Panc1 (cell line): ENCODE data around the gene EFCAB8. TPM values are rescaled to one million over a fixed set of nuclear protein-coding genes. Genes with fewer than 3 reads are reported as not detected.

Experiments
- ATAC-seq: fragments of 200-7000 bp; cut with Tn5 transposase; 2 replicates; pipeline ENCODE4 v1.9.1; 2020; ENCODE audit warnings: mild to moderate bottlenecking, moderate library complexity
- BruUV-seq: library from RNA; stranded (reverse); fragments of 400-500 nt; replicated peaks from 2 replicates; lab custom pipeline; 2021; lab: Mats Ljungman, UMichigan
- CTCF ChIA-PET: fragments of 300-600 bp; sonication (Branson Sonifier 250); formaldehyde crosslinking; loops from one replicate; lab custom pipeline; 2022; ENCODE audit warnings: antibody characterized with exemption; lab: Charles Lee
- POLR2A ChIA-PET: fragments of 300-600 bp; sonication (Branson Sonifier 250); formaldehyde crosslinking; loops from one replicate; lab custom pipeline; 2022; ENCODE audit warnings: antibody characterized with exemption; lab: Charles Lee
- DNase-seq: peaks from one replicate; pipeline ENCODE4 v3.0.0-alpha.2; 2010; ENCODE audit warnings: low read depth, low spot score
- H3K27ac ChIP-seq: 2 replicates; pipeline ENCODE4 v1.5.1; 2011; ENCODE audit warnings: mild to moderate bottlenecking, low read length, inconsistent platforms
- H3K27me3 ChIP-seq: fragments of 200-500 bp; sonication (Bioruptor generic); 2 replicates; pipeline ENCODE4 v1.6.0; 2014; ENCODE audit warnings: low read length, inconsistent platforms; ENCODE audit not compliant: control insufficient read depth, insufficient read depth
- H3K36me3 ChIP-seq: fragments of 200-500 bp; sonication (Bioruptor generic); 2 replicates; pipeline ENCODE4 v1.5.1; 2014; ENCODE audit warnings: inconsistent platforms, mild to moderate bottlenecking, low read length, moderate library complexity; ENCODE audit not compliant: control insufficient read depth, insufficient read depth
- H3K4me1 ChIP-seq: 2 replicates; pipeline ENCODE4 v1.5.1; 2011; ENCODE audit warnings: inconsistent platforms, mild to moderate bottlenecking, low read length, moderate library complexity; ENCODE audit not compliant: control insufficient read depth, insufficient read depth
- H3K4me3 ChIP-seq, 2 experiments: 2 replicates each; pipeline ENCODE4 v1.5.1; 2011 to 2012; ENCODE audit warnings: low read depth in 2 of 2, low read length in 2 of 2, mild to moderate bottlenecking in 2 of 2, inconsistent platforms in 1 of 2, moderate library complexity in 1 of 2
- H3K9me3 ChIP-seq: fragments of 200-500 bp; sonication (Bioruptor generic); 2 replicates; pipeline ENCODE4 v1.5.1; 2014; ENCODE audit warnings: low read depth, mild to moderate bottlenecking, inconsistent platforms, low read length, moderate library complexity; ENCODE audit not compliant: control insufficient read depth, insufficient read depth
- CTCF ChIP-seq: fragments of 450-650 bp; IDR thresholded peaks from 2 replicates; pipeline ENCODE4 v1.5.1; 2017; ENCODE audit warnings: mild to moderate bottlenecking
- POLR2AphosphoS5 ChIP-seq: IDR thresholded peaks from 2 replicates; pipeline ENCODE4 v1.6.1; 2012; ENCODE audit warnings: mild to moderate bottlenecking, low read depth, low read length, moderate library complexity
- SIN3A ChIP-seq: IDR thresholded peaks from 2 replicates; pipeline ENCODE4 v1.6.1; 2012; ENCODE audit warnings: low read depth, mild to moderate bottlenecking, low read length, moderate library complexity, borderline replicate concordance; ENCODE audit not compliant: insufficient read depth
- TCF7L2 ChIP-seq: IDR thresholded peaks from 2 replicates; pipeline ENCODE4 v1.6.1; 2011; ENCODE audit warnings: mild to moderate bottlenecking, low read depth, low read length, inconsistent platforms
- in situ Hi-C: cut with HindIII; loops from 2 replicates; pipeline ENCODE4 v1.10.0; 2016; ENCODE audit warnings: low sequenced_read_pairs, low pct_unique_long_range_greater_than_20kb
- intact Hi-C: fragments of 100-400 bp; cut with micrococcal nuclease; formaldehyde crosslinking; loops from one replicate; pipeline ENCODE4 v1.10.0; 2022; ENCODE audit not compliant: unreplicated experiment
- total RNA-seq: library from RNA; stranded (reverse); gene quantifications from one replicate; pipeline ENCODE4 v1.2.1, GENCODE V29; 2021; ENCODE audit not compliant: unreplicated experiment
- TF ChIP-seq, protein P1 (sequence below), 2 experiments: IDR thresholded peaks; 2 replicates each; pipeline ENCODE4 v1.6.1; 2011 to 2012; ENCODE audit warnings: low read depth in 2 of 2, control low read depth in 1 of 2, low read length in 1 of 2, mild to moderate bottlenecking in 1 of 2, moderate library complexity in 1 of 2; ENCODE audit not compliant: insufficient read depth in 1 of 2

The EFCAB8 gene
- total RNA-seq, 1 experiment from 2014 or later, result 1.1 TPM

- peak overlapping the region in 1 of 2 experiments; percentile 96; a peak in 2 of 4 replicates for H3K4me3 ChIP-seq
- ATAC-seq (no peak), DNase-seq (no peak)
- intact Hi-C loops, result no loop called here
- no peaks in the 10 kb centered on the region for H3K9me3 ChIP-seq
- CTCF ChIA-PET, result no interaction called here
- no peaks in the 10 kb centered on the region; the same call in 1 of the 2 replicates for H3K36me3 ChIP-seq
- in situ Hi-C loops, result no loop called here
- H3K4me1 ChIP-seq, result peaks cover 24% of the 10 kb centered on the region
- POLR2A ChIA-PET, result no interaction called here
- H3K27ac ChIP-seq, result peak overlapping the region; percentile 11
- TF ChIP-seq CTCF (no peak), SIN3A (no peak), TCF7L2 (no peak), POLR2AphosphoS5 (no peak)
- TF ChIP-seq, protein P1, sequence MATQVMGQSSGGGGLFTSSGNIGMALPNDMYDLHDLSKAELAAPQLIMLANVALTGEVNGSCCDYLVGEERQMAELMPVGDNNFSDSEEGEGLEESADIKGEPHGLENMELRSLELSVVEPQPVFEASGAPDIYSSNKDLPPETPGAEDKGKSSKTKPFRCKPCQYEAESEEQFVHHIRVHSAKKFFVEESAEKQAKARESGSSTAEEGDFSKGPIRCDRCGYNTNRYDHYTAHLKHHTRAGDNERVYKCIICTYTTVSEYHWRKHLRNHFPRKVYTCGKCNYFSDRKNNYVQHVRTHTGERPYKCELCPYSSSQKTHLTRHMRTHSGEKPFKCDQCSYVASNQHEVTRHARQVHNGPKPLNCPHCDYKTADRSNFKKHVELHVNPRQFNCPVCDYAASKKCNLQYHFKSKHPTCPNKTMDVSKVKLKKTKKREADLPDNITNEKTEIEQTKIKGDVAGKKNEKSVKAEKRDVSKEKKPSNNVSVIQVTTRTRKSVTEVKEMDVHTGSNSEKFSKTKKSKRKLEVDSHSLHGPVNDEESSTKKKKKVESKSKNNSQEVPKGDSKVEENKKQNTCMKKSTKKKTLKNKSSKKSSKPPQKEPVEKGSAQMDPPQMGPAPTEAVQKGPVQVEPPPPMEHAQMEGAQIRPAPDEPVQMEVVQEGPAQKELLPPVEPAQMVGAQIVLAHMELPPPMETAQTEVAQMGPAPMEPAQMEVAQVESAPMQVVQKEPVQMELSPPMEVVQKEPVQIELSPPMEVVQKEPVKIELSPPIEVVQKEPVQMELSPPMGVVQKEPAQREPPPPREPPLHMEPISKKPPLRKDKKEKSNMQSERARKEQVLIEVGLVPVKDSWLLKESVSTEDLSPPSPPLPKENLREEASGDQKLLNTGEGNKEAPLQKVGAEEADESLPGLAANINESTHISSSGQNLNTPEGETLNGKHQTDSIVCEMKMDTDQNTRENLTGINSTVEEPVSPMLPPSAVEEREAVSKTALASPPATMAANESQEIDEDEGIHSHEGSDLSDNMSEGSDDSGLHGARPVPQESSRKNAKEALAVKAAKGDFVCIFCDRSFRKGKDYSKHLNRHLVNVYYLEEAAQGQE (IDR thresholded peaks at IDR 0.05; ENCODE audit: insufficient read depth in 1 of 2, low read depth in 2 of 2, low read length in 1 of 2), result no peak
- H3K27me3 ChIP-seq, result no peaks in the 10 kb centered on the region
- BruUV-seq, result no TSS peak
Measured at GRCh38 chr20:32822225-32822624, 36.5 kb upstream of the EFCAB8 start.

GRCh38 chr20:32823078-32823477 is 35.6 kb upstream of the EFCAB8 start:
- DNase-seq, result no peak
- in situ Hi-C loops (no loop called here), intact Hi-C loops (no loop called here)
- TF ChIP-seq CTCF (no peak), TCF7L2 (no peak), POLR2AphosphoS5 (no peak), SIN3A (no peak)
- TF ChIP-seq, protein P1 (IDR thresholded peaks at IDR 0.05; ENCODE audit: insufficient read depth in 1 of 2, low read depth in 2 of 2, low read length in 1 of 2), result no peak
- CTCF ChIA-PET, result no interaction called here
- Histone ChIP-seq H3K4me1 (peaks cover 24% of the 10 kb centered on the region), H3K36me3 (no peaks in the 10 kb centered on the region; the same call in 1 of the 2 replicates), H3K27me3 (no peaks in the 10 kb centered on the region), H3K9me3 (no peaks in the 10 kb centered on the region), H3K27ac (no peak overlapping the region), H3K4me3 (no peak overlapping the region)
- BruUV-seq, result no TSS peak
- ATAC-seq, result no peak
- POLR2A ChIA-PET, result no interaction called here
